H9 (cell line): Measurements from ENCODE around the gene RMDN2. TPM values are rescaled to one million over a fixed set of nuclear protein-coding genes. Genes with fewer than 3 reads are reported as not detected.

Experiments used
- DNase-seq: peaks from one replicate; pipeline ENCODE4 v3.0.0-alpha.2; 2017
- H2AFZ ChIP-seq: one replicate; pipeline ENCODE4 v1.6.1; 2013; ENCODE audit warnings: mild to moderate bottlenecking, low read length, control low read depth, moderate library complexity
- H2AK5ac ChIP-seq: 2 replicates; pipeline ENCODE4 v1.6.1; 2013; ENCODE audit warnings: low read length, control low read depth, mixed read lengths; ENCODE audit not compliant: insufficient read length
- H2BK120ac ChIP-seq: one replicate; pipeline ENCODE4 v1.6.1; 2013; ENCODE audit warnings: low read depth, mild to moderate bottlenecking, low read length, control low read depth, inconsistent platforms; ENCODE audit not compliant: poor library complexity, severe bottlenecking
- H2BK12ac ChIP-seq: 2 replicates; pipeline ENCODE4 v1.6.1; 2013; ENCODE audit warnings: low read length, control low read depth, mixed read lengths, low read depth; ENCODE audit not compliant: insufficient read length
- H2BK15ac ChIP-seq: 2 replicates; pipeline ENCODE4 v1.6.1; 2013; ENCODE audit warnings: low read depth, low read length, control low read depth
- H2BK20ac ChIP-seq: one replicate; pipeline ENCODE4 v1.6.1; 2013; ENCODE audit warnings: low read depth, mild to moderate bottlenecking, low read length, control low read depth, inconsistent platforms; ENCODE audit not compliant: poor library complexity, severe bottlenecking
- H2BK5ac ChIP-seq: 2 replicates; pipeline ENCODE4 v1.6.1; 2013; ENCODE audit warnings: low read length, control low read depth, mixed read lengths; ENCODE audit not compliant: insufficient read length
- H3K14ac ChIP-seq: 2 replicates; pipeline ENCODE4 v1.6.1; 2013; ENCODE audit warnings: low read length, control low read depth; ENCODE audit not compliant: insufficient read depth
- H3K18ac ChIP-seq: 2 replicates; pipeline ENCODE4 v1.6.1; 2013; ENCODE audit warnings: low read depth, mild to moderate bottlenecking, mixed read lengths, low read length, control low read depth; ENCODE audit not compliant: insufficient read length
- H3K23ac ChIP-seq: 2 replicates; pipeline ENCODE4 v1.6.1; 2013; ENCODE audit warnings: low read length, control low read depth, mixed read lengths, low read depth; ENCODE audit not compliant: insufficient read length
- H3K23me2 ChIP-seq: 2 replicates; pipeline ENCODE4 v1.6.1; 2013; ENCODE audit warnings: low read depth, mild to moderate bottlenecking, mixed read lengths, low read length, control low read depth; ENCODE audit not compliant: insufficient read length, poor library complexity, severe bottlenecking
- H3K27ac ChIP-seq: 2 replicates; pipeline ENCODE4 v1.5.1; 2013; ENCODE audit warnings: low read length, control low read depth, mixed read lengths, low read depth; ENCODE audit not compliant: insufficient read length
- H3K27me3 ChIP-seq: 2 replicates; pipeline ENCODE4 v1.6.1; 2013; ENCODE audit warnings: low read length, control low read depth, inconsistent platforms; ENCODE audit not compliant: insufficient read depth
- H3K4ac ChIP-seq: 2 replicates; pipeline ENCODE4 v1.6.1; 2013; ENCODE audit warnings: low read depth, mild to moderate bottlenecking, control low read depth, inconsistent platforms, low read length, moderate library complexity
- H3K4me1 ChIP-seq: 2 replicates; pipeline ENCODE4 v1.6.1; 2013; ENCODE audit warnings: low read length, control low read depth, inconsistent platforms; ENCODE audit not compliant: insufficient read depth
- H3K4me2 ChIP-seq: 2 replicates; pipeline ENCODE4 v1.6.1; 2013; ENCODE audit warnings: low read length, control low read depth, mixed read lengths; ENCODE audit not compliant: insufficient read length, insufficient read depth
- H3K56ac ChIP-seq: 2 replicates; pipeline ENCODE4 v1.6.1; 2013; ENCODE audit warnings: low read depth, mild to moderate bottlenecking, mixed read lengths, low read length, control low read depth; ENCODE audit not compliant: insufficient read length
- H3K79me1 ChIP-seq: 2 replicates; pipeline ENCODE4 v1.6.1; 2013; ENCODE audit warnings: low read depth, mild to moderate bottlenecking, moderate library complexity, low read length, control low read depth, inconsistent platforms; ENCODE audit not compliant: insufficient read depth, poor library complexity, severe bottlenecking
- H3K79me2 ChIP-seq: 2 replicates; pipeline ENCODE4 v1.6.1; 2013; ENCODE audit warnings: low read length, control low read depth, inconsistent platforms; ENCODE audit not compliant: insufficient read depth
- H3K9ac ChIP-seq: 2 replicates; pipeline ENCODE4 v1.6.1; 2013; ENCODE audit warnings: low read length, control low read depth, mixed read lengths; ENCODE audit not compliant: insufficient read length; ENCODE audit errors: extremely low read depth
- H3K9me3 ChIP-seq: one replicate; pipeline ENCODE4 v1.6.1; 2013; ENCODE audit warnings: low read depth, low read length, inconsistent platforms; ENCODE audit not compliant: control insufficient read depth
- H3T11ph ChIP-seq: one replicate; pipeline ENCODE4 v1.6.1; 2013; ENCODE audit warnings: mild to moderate bottlenecking, low read length, control low read depth, inconsistent platforms
- H4K20me1 ChIP-seq: one replicate; pipeline ENCODE4 v1.6.1; 2013; ENCODE audit not compliant: control insufficient read depth, insufficient read length, insufficient read depth
- H4K5ac ChIP-seq: 2 replicates; pipeline ENCODE4 v1.6.1; 2013; ENCODE audit warnings: low read depth, mild to moderate bottlenecking, mixed read lengths, low read length, control low read depth; ENCODE audit not compliant: insufficient read length
- H4K8ac ChIP-seq: replicated peaks from 2 replicates; pipeline ENCODE4 v1.6.1; 2013; ENCODE audit warnings: low read length, control low read depth, mixed read lengths, low read depth; ENCODE audit not compliant: insufficient read length
- H4K91ac ChIP-seq: 2 replicates; pipeline ENCODE4 v1.6.1; 2013; ENCODE audit warnings: low read depth, mild to moderate bottlenecking, moderate library complexity, mixed read lengths, low read length, control low read depth; ENCODE audit not compliant: insufficient read length
- H3K27ac Mint-ChIP-seq, 3 experiments: 2 replicates in 2 of 3; 3 replicates in 1 of 3; pipeline ENCODE4 v1.8.0; 2020 to 2021; ENCODE audit warnings: mixed read lengths in 3 of 3, mild to moderate bottlenecking in 1 of 3, moderate library complexity in 1 of 3
- H3K27me3 Mint-ChIP-seq: 2 replicates; pipeline ENCODE4 v1.8.0; 2021; ENCODE audit warnings: low read depth, mild to moderate bottlenecking, moderate library complexity, mixed read lengths
- H3K36me3 Mint-ChIP-seq, 3 experiments: 2 replicates in 2 of 3; 3 replicates in 1 of 3; pipeline ENCODE4 v1.8.0; 2020 to 2021; ENCODE audit warnings: low read depth in 3 of 3, mixed read lengths in 3 of 3; ENCODE audit not compliant: insufficient read depth in 1 of 3
- H3K4me1 Mint-ChIP-seq, 2 experiments: 2 replicates each; pipeline ENCODE4 v1.8.0; 2020; ENCODE audit warnings: mixed read lengths in 2 of 2
- H3K4me3 Mint-ChIP-seq, 2 experiments: 2 replicates in 1 of 2; 3 replicates in 1 of 2; pipeline ENCODE4 v1.8.0; 2020 to 2021; ENCODE audit warnings: mild to moderate bottlenecking in 2 of 2, mixed read lengths in 2 of 2, moderate library complexity in 1 of 2
- H3K9me3 Mint-ChIP-seq, 2 experiments: 2 replicates in 1 of 2; 3 replicates in 1 of 2; pipeline ENCODE4 v1.8.0; 2020; ENCODE audit warnings: mild to moderate bottlenecking in 2 of 2, mixed read lengths in 2 of 2, moderate library complexity in 1 of 2
- CTCF ChIP-seq: fragments of 200-600 bp; sonication (generic); conservative IDR thresholded peaks from 3 replicates; pipeline ENCODE4 v1.8.0; 2021; ENCODE audit warnings: antibody characterized with exemption, mild to moderate bottlenecking
- WGBS: extraction: QIAGEN DNeasy Blood & Tissue Kit; methylation state at CpG from one replicate; pipeline ENCODE4 v1.1.7; 2013; ENCODE audit warnings: missing lambda C conversion rate, low lambda C conversion rate, mixed read lengths; ENCODE audit not compliant: insufficient read length; ENCODE audit errors: extremely low coverage; 5-methylcytosine and 5-hydroxymethylcytosine counted together
- total RNA-seq: library from RNA; stranded (reverse); gene quantifications from 2 replicates; pipeline ENCODE4 v1.2.1, GENCODE V29; 2021

The RMDN2 gene
- total RNA-seq, 1 experiment from 2014 or later, result 2.8 TPM

DNA sequence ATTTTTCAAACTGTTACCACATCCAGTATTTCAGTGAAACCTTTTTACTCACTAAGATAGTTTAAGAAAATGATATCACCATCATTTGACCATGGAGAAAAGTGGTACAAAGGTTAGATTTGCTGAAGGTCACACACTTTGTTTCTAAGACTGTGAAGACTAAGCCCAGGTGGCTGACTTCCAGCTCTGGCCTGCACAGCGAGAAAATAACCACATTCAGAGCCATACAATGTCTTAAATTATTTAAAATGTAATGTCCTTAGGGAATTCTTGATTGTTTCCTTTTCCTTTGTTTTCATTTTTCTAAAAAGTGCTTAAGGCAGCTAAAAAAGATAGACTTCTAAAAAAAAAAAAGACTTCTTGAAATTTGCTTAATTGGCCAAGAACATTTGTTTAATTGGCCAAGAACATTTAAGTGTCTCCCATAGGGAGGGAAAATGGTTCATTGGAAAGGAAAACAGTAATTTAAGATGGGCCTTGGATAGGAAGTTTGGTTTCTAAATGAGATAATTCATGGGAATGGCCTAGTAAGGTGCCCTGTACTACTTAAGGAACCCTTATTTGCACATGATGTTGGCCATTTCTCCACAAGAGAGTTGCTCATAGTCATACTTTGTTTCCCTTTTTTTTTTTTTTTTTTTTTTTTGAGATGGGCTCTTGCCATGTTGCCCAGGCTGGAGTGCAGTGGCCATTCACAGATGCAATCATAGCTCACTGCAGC is 105.7 kb downstream of the RMDN2 start:
- Histone ChIP-seq H2BK5ac (no peak overlapping the region), H3K79me2 (no peaks in the 10 kb centered on the region), H2AK5ac (no peak overlapping the region), H3K4me1 (0 out of 2 replicates have a peak, but pooled peaks cover 3% of the 10 kb centered on the region), H3K79me1 (no peaks in the 10 kb centered on the region), H3K9ac (no peak overlapping the region), H4K20me1 (no peaks in the 10 kb centered on the region), H3K18ac (no peak overlapping the region), H2AFZ (no peak overlapping the region), H3K27me3 (no peaks in the 10 kb centered on the region), H4K91ac (no peak overlapping the region), H2BK120ac (no peak overlapping the region), H3K9me3 (no peaks in the 10 kb centered on the region), H2BK15ac (no peak overlapping the region), H2BK12ac (no peak overlapping the region), H4K8ac (no peak overlapping the region), H3K4ac (no peak overlapping the region), H4K5ac (no peak overlapping the region), H2BK20ac (no peak overlapping the region), H3K27ac (no peak overlapping the region), H3K4me2 (no peak overlapping the region), H3K23me2 (no peaks in the 10 kb centered on the region), H3K56ac (no peak overlapping the region), H3T11ph (no peak overlapping the region), H3K14ac (no peak overlapping the region), H3K23ac (no peak overlapping the region)
- DNase-seq, result no peak
- Mint-ChIP-seq H3K27me3 (no peaks in the 10 kb centered on the region), H3K4me3 (no peak overlapping the region), H3K9me3 (no peaks in the 10 kb centered on the region), H3K4me1 (peaks cover 0 to 6% of the 10 kb centered on the region in 2 experiments; a peak in 1 of 4 replicates), H3K27ac (no peak overlapping the region), H3K36me3 (no peaks in the 10 kb centered on the region)
- no CpG with 5 or more reads among the region's 1 CpG for WGBS
- TF ChIP-seq CTCF, result no peak
